ENCODE results near the gene TRAPPC2L. TPM values are rescaled to one million over a fixed set of nuclear protein-coding genes. Genes with fewer than 3 reads are reported as not detected.

Gene TRAPPC2L
- total RNA-seq, 1 donor, result 43.1 TPM

DNA sequence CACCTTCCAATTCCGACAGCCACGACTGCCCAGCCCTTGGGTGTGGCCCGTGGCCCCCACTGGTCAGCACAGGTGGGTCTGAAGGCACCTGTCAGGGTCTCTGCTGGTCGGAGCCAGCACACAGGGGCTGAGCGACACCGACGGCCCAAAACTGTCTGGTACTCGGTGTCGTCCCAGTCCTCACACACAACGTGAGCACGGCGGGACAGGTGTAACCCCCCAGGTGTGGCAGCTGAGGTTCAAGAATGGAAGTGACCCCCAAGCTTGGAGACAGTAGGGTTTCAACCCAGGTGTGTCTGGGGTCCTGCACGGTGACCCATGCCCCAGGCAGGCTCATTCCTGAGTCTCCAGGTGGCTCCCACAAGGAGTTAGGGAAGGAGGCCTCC is 1.2 kb upstream of the TRAPPC2L start:
- H4K20me1 ChIP-seq (ENCODE audit: insufficient read depth, low read length), result peaks cover 13% of the 10 kb centered on the region
- H3K4me1 ChIP-seq (ENCODE audit: insufficient read depth, low read length), result peaks cover 15% of the 10 kb centered on the region
- TF ChIP-seq, protein P1, sequence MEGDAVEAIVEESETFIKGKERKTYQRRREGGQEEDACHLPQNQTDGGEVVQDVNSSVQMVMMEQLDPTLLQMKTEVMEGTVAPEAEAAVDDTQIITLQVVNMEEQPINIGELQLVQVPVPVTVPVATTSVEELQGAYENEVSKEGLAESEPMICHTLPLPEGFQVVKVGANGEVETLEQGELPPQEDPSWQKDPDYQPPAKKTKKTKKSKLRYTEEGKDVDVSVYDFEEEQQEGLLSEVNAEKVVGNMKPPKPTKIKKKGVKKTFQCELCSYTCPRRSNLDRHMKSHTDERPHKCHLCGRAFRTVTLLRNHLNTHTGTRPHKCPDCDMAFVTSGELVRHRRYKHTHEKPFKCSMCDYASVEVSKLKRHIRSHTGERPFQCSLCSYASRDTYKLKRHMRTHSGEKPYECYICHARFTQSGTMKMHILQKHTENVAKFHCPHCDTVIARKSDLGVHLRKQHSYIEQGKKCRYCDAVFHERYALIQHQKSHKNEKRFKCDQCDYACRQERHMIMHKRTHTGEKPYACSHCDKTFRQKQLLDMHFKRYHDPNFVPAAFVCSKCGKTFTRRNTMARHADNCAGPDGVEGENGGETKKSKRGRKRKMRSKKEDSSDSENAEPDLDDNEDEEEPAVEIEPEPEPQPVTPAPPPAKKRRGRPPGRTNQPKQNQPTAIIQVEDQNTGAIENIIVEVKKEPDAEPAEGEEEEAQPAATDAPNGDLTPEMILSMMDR (IDR thresholded peaks at IDR 0.05; ENCODE audit: extremely low read depth, low read depth, low read length), result no peak
- H3K9me3 ChIP-seq (ENCODE audit: low read depth, low read length), result no peaks in the 10 kb centered on the region
- no peak overlapping the region for H2AFZ ChIP-seq (ENCODE audit: low read length)
- H3K27me3 ChIP-seq (ENCODE audit: insufficient read depth, low read length), result no peaks in the 10 kb centered on the region
- H3K79me2 ChIP-seq (ENCODE audit: insufficient read depth, low read length), result peaks cover 25% of the 10 kb centered on the region
- peak overlapping the region; percentile 95 for H3K4me3 ChIP-seq (ENCODE audit: insufficient read depth, low read length)
- peaks cover 19% of the 10 kb centered on the region for H3K36me3 ChIP-seq (ENCODE audit: insufficient read depth, low read length)
- DNase-seq (ENCODE audit: insufficient read length, low spot score, missing footprints), result no peak
- peak overlapping the region; percentile 86 for H3K4me2 ChIP-seq (ENCODE audit: insufficient read depth, low read length)
- no peak overlapping the region for H3K27ac ChIP-seq (ENCODE audit: low read depth, low read length)

DNA sequence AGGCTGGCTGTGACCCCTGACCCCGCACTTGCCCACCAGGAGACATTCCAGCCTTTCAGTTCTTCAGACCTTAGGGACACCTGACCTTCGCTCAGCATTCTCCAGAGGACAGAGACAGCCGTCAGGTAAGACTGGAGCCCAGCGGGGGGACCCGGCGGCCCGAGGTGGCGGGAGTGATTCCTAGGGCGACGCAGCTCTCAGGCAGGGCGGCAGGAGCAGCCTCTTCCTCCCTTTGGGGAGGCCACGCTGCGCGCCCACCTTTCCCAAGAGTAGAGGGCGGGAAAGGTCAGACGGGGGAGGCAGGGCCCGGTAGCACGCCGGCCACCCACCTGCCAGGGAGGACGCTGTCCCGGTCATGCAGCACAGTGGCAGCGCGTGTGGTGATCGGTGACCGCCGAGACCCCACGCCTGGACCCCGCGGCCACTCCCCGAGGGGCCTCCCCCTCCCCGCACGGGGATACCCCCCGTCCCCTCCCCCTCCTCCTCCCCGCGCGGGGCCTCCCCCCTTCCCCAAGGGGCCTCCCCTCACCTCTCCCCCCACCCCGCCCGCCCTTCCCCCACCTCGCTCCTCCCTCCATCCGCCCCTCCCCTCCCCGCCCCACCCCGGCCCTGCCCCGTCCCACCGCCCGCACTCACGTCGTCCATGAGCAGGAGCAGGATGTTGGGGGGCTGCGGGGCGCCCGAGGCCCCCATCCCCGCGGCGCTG is 652 bp upstream of the TRAPPC2L start:
- Histone ChIP-seq H3K4me3 (ENCODE audit: insufficient read depth, low read length) (peak overlapping the region; percentile 95), H3K79me2 (ENCODE audit: insufficient read depth, low read length) (peaks cover 25% of the 10 kb centered on the region), H3K9me3 (ENCODE audit: low read depth, low read length) (no peaks in the 10 kb centered on the region), H4K20me1 (ENCODE audit: insufficient read depth, low read length) (peaks cover 13% of the 10 kb centered on the region), H3K4me2 (ENCODE audit: insufficient read depth, low read length) (peak overlapping the region; percentile 86), H3K4me1 (ENCODE audit: insufficient read depth, low read length) (peaks cover 15% of the 10 kb centered on the region), H3K27ac (ENCODE audit: low read depth, low read length) (no peak overlapping the region), H3K27me3 (ENCODE audit: insufficient read depth, low read length) (no peaks in the 10 kb centered on the region), H2AFZ (ENCODE audit: low read length) (no peak overlapping the region), H3K36me3 (ENCODE audit: insufficient read depth, low read length) (peaks cover 24% of the 10 kb centered on the region)
- DNase-seq (ENCODE audit: insufficient read length, low spot score, missing footprints), result peak; percentile 94
- TF ChIP-seq, protein P1 (IDR thresholded peaks at IDR 0.05; ENCODE audit: extremely low read depth, low read depth, low read length), result no peak

DNA sequence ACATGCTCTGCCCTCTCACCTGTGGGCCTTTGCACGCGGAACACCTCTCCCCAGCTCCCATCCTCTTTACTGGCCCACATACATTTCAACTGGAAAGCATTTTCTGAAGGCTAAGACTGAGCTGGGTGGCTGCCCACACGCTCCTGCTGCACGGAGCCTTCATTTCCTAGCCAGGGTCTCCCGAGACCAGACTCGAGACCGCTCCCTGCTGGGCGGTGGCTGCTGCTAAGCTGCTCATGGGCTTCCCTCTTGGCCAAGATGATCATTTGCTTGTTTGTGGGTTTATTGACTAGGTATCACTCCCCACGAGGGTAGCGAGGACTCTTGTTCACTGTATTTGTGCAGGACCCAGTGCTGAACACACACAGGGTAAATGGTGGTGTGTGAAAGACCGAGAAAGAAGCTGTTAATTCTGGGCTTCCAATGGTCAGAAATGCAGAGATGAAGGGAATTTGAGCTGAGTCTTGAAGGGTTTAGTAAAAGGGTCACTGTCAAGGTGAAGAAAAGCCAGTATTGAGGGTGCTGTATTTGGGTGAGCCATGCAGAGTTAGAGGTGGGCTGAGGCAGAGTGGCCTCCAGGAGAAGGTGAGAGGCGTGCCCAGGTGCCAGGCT is 907 bp downstream of the TRAPPC2L start:
- H3K9me3 ChIP-seq (ENCODE audit: low read depth, low read length), result no peaks in the 10 kb centered on the region
- H3K36me3 ChIP-seq (ENCODE audit: insufficient read depth, low read length), result peaks cover 24% of the 10 kb centered on the region
- peak overlapping the region; percentile 98 for H3K4me2 ChIP-seq (ENCODE audit: insufficient read depth, low read length)
- H3K4me1 ChIP-seq (ENCODE audit: insufficient read depth, low read length), result peaks cover 15% of the 10 kb centered on the region
- peaks cover 25% of the 10 kb centered on the region for H3K79me2 ChIP-seq (ENCODE audit: insufficient read depth, low read length)
- H4K20me1 ChIP-seq (ENCODE audit: insufficient read depth, low read length), result peaks cover 13% of the 10 kb centered on the region
- H3K27me3 ChIP-seq (ENCODE audit: insufficient read depth, low read length), result no peaks in the 10 kb centered on the region
- TF ChIP-seq, protein P1 (IDR thresholded peaks at IDR 0.05; ENCODE audit: extremely low read depth, low read depth, low read length), result peak; percentile 79
- H3K27ac ChIP-seq (ENCODE audit: low read depth, low read length), result peak overlapping the region; percentile 68
- DNase-seq (ENCODE audit: insufficient read length, low spot score, missing footprints), result peak; percentile 99
- H3K4me3 ChIP-seq (ENCODE audit: insufficient read depth, low read length), result peak overlapping the region; percentile 95
- H2AFZ ChIP-seq (ENCODE audit: low read length), result peak overlapping the region; percentile 97

DNA sequence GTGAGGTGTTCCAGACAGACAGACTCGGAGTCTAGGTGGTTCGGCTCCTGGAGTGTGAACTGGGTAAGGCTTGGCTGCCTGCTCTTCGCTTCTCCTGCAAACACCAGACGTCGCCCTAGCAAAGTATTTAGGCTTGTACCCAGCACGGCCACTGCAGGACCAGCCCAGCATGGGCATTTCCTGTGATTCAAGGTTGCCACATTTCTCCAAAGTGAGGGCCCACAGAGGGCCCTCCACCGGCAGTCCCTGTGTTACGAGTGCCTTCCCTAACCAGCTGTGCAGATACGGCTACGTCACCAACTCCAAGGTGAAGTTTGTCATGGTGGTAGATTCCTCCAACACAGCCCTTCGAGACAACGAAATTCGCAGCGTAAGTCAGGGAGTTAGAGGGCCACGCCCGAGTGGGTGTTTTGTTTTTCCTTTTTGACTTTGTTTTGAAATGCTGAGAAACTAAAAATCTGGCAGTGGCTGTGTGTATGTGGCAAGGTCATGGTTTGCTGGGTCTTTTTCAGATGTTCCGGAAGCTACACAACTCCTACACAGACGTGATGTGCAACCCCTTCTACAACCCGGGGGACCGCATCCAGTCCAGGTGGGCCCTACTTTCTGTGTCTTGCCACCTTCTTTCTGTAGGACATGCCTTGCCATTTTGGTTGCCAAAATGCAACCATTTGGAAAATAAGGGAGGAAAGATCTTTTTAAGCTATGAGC is 2.6 kb downstream of the TRAPPC2L start:
- DNase-seq (ENCODE audit: insufficient read length, low spot score, missing footprints), result no peak
- no peak overlapping the region for H2AFZ ChIP-seq (ENCODE audit: low read length)
- TF ChIP-seq, protein P1 (IDR thresholded peaks at IDR 0.05; ENCODE audit: extremely low read depth, low read depth, low read length), result no peak
- H3K4me3 ChIP-seq (ENCODE audit: insufficient read depth, low read length), result no peak overlapping the region
- H3K36me3 ChIP-seq (ENCODE audit: insufficient read depth, low read length), result peaks cover 23% of the 10 kb centered on the region
- H3K79me2 ChIP-seq (ENCODE audit: insufficient read depth, low read length), result peaks cover 25% of the 10 kb centered on the region
- no peaks in the 10 kb centered on the region for H3K27me3 ChIP-seq (ENCODE audit: insufficient read depth, low read length)
- no peak overlapping the region for H3K27ac ChIP-seq (ENCODE audit: low read depth, low read length)
- no peaks in the 10 kb centered on the region for H3K9me3 ChIP-seq (ENCODE audit: low read depth, low read length)
- H3K4me1 ChIP-seq (ENCODE audit: insufficient read depth, low read length), result peaks cover 15% of the 10 kb centered on the region
- H4K20me1 ChIP-seq (ENCODE audit: insufficient read depth, low read length), result peaks cover 13% of the 10 kb centered on the region
- H3K4me2 ChIP-seq (ENCODE audit: insufficient read depth, low read length), result no peak overlapping the region

All from osteoblast (primary cell).